IPS-18a (cell line): ENCODE results near the gene NELL1.

ENCODE experiments used
- H3K27ac ChIP-seq: one replicate; pipeline ENCODE4 v1.5.1; 2013; ENCODE audit warnings: low read length
- H3K27me3 ChIP-seq: one replicate; pipeline ENCODE4 v1.6.1; 2013; ENCODE audit warnings: mild to moderate bottlenecking, low read length; ENCODE audit not compliant: control insufficient read depth, insufficient read depth
- H3K36me3 ChIP-seq: one replicate; pipeline ENCODE4 v1.6.1; 2013; ENCODE audit warnings: low read depth, low read length; ENCODE audit not compliant: control insufficient read depth
- H3K4me1 ChIP-seq: one replicate; pipeline ENCODE4 v1.6.1; 2013; ENCODE audit warnings: low read depth, low read length; ENCODE audit not compliant: control insufficient read depth
- H3K4me3 ChIP-seq: one replicate; pipeline ENCODE4 v1.5.1; 2013; ENCODE audit warnings: low read length
- H3K9ac ChIP-seq: one replicate; pipeline ENCODE4 v1.6.1; 2013; ENCODE audit warnings: mild to moderate bottlenecking, low read length, moderate library complexity
- H3K9me3 ChIP-seq: one replicate; pipeline ENCODE4 v1.6.1; 2013; ENCODE audit warnings: low read depth, low read length; ENCODE audit not compliant: control insufficient read depth

NELL1 gene

DNA sequence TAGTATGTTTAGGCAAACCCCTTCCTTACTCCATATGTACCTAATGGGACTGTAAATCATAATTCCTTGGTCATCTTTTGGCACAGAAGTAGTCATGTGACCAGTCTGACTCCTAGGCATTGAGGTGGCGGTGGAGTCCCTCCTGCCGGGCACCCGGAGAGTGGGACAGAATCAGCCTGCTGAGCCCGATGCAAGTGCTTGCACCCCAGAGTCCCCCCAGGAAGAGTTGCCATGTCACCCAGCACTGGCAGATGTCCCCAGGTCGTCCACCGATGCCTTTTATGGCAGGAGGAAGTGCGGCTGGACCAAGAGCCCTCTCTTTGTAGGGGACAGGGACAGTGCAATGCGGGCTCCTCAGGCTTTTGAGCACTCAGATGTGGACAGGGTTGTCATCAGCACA is 500.3 kb downstream of the NELL1 start:
- Histone ChIP-seq H3K27ac (no peak overlapping the region), H3K9ac (no peak overlapping the region), H3K4me3 (no peak overlapping the region), H3K4me1 (no peaks in the 10 kb centered on the region), H3K36me3 (no peaks in the 10 kb centered on the region), H3K9me3 (no peaks in the 10 kb centered on the region), H3K27me3 (no peaks in the 10 kb centered on the region)

DNA sequence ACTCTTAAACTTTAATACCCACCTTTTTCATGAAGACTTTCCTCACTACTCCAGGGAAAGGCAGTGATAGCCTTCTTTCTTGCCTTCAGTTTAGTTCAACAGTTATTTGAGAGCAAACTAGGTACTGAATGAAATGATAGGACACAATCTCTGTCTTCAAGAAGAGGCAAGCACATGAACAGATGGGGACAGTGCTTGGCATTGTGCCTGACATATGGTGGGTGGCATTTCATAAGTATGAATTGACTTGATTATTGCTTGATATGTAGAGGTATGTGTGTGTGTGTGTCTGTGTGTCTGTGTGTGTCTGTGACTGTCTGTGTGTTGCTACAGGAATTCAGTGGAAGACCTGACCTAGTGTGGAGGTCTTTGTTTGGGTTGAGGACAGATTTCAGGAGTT is 504.1 kb downstream of the NELL1 start:
- no peaks in the 10 kb centered on the region for H3K36me3 ChIP-seq
- H3K4me3 ChIP-seq, result no peak overlapping the region
- H3K9ac ChIP-seq, result no peak overlapping the region
- no peaks in the 10 kb centered on the region for H3K27me3 ChIP-seq
- no peaks in the 10 kb centered on the region for H3K4me1 ChIP-seq
- H3K27ac ChIP-seq, result no peak overlapping the region
- no peaks in the 10 kb centered on the region for H3K9me3 ChIP-seq

DNA sequence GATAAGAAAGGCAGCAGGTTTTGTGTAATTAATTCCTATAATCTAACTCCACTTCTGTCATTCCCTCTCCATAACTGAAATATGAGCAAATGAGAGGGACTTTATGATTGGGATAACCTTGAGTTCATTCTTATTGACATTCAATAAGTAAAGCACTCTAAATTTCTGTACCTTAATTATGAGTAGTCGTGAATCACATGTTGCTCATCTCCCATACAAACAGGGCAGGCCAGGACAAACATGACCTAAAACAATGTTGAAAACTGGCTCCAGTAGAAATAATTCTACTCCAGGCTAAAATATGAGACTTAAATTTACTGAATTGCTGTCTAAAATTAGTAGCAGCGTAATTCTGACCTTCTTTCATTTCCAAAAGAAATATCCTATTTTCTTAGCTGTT is 505.4 kb downstream of the NELL1 start:
- Histone ChIP-seq H3K4me3 (no peak overlapping the region), H3K4me1 (no peaks in the 10 kb centered on the region), H3K9me3 (no peaks in the 10 kb centered on the region), H3K36me3 (no peaks in the 10 kb centered on the region), H3K27me3 (no peaks in the 10 kb centered on the region), H3K27ac (no peak overlapping the region), H3K9ac (no peak overlapping the region)

DNA sequence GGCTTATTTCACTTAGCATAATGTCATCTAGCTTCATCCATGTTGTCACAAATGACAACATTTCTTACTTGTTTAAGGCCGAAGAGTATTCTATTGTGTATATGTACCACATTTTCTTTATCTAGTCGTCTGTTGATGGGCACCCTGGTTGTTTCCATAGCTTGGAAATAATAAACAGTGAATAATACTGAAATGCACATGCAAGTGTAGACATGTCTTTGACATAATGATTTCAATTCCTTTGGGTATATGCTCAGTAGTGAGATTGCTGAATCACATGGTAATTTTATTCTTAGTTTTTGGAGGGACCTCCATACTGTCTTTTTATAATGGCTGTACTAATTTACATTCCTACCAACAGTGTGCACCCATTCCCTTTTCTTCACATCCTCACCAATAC is 508.0 kb downstream of the NELL1 start:
- no peak overlapping the region for H3K9ac ChIP-seq
- no peaks in the 10 kb centered on the region for H3K27me3 ChIP-seq
- H3K36me3 ChIP-seq, result no peaks in the 10 kb centered on the region
- no peaks in the 10 kb centered on the region for H3K9me3 ChIP-seq
- H3K27ac ChIP-seq, result no peak overlapping the region
- H3K4me1 ChIP-seq, result no peaks in the 10 kb centered on the region
- H3K4me3 ChIP-seq, result no peak overlapping the region

DNA sequence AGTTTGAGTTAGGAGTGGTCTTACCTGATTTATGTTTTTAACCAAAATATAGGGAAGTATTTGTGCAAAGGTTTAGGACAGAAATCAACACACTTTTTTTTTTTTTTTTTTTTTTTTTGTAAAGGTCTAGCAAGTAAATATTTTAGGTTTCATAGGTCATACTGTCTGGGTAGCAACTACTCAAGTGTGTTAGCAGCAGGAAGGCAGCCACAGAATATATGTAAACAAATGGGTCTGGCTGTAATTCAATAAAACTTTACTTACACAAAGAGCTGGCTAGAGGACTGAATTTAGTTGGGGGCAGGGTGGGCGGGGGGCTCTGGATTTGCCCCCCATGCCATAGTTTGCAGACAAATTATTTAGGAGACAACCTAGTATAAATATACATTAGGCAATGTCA is 510.4 kb downstream of the NELL1 start:
- Histone ChIP-seq H3K27me3 (no peaks in the 10 kb centered on the region), H3K36me3 (no peaks in the 10 kb centered on the region), H3K4me1 (no peaks in the 10 kb centered on the region), H3K9ac (no peak overlapping the region), H3K27ac (no peak overlapping the region), H3K4me3 (no peak overlapping the region), H3K9me3 (no peaks in the 10 kb centered on the region)

DNA sequence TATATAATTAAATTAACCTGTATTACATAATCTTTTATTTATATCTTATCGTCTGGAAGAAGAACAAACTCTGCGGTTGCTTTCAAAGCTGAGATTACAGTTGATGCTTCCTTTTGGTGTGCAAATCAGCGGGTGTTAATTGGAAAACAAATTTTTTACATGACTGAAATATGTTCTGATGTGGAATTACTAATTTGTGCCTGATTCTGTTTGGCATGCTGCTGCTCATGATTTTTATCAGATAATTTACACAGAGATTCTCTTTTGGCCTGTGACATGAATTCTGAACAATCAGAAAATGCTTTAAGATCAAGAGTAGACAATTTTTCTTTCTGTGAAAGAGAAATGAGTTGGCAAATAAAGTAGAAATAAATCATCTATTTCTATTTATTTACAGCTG is 510.8 kb downstream of the NELL1 start:
- H3K36me3 ChIP-seq, result no peaks in the 10 kb centered on the region
- H3K4me1 ChIP-seq, result no peaks in the 10 kb centered on the region
- no peaks in the 10 kb centered on the region for H3K27me3 ChIP-seq
- H3K27ac ChIP-seq, result no peak overlapping the region
- H3K9ac ChIP-seq, result no peak overlapping the region
- no peaks in the 10 kb centered on the region for H3K9me3 ChIP-seq
- H3K4me3 ChIP-seq, result no peak overlapping the region

DNA sequence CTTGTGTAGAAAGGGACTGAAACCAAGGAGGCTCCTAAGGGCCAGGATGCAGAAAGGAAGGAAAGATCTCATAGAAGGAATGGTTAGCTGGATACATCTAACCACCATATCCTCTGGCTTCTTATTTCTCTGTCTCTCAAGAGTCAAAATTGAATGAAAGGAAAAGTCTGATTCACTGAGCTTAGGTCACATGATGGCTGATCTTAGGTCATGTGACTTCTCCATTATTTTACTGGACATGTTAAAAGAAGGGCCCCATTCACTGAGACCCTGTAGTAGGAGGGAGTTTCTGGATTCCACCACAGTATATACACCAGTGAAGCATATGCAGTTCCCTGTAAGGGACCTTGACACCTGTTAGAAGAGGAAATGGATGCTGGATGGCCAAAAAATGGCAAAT is 516.6 kb downstream of the NELL1 start:
- Histone ChIP-seq H3K9ac (no peak overlapping the region), H3K27ac (no peak overlapping the region), H3K9me3 (no peaks in the 10 kb centered on the region), H3K4me1 (no peaks in the 10 kb centered on the region), H3K27me3 (no peaks in the 10 kb centered on the region), H3K4me3 (no peak overlapping the region), H3K36me3 (no peaks in the 10 kb centered on the region)

DNA sequence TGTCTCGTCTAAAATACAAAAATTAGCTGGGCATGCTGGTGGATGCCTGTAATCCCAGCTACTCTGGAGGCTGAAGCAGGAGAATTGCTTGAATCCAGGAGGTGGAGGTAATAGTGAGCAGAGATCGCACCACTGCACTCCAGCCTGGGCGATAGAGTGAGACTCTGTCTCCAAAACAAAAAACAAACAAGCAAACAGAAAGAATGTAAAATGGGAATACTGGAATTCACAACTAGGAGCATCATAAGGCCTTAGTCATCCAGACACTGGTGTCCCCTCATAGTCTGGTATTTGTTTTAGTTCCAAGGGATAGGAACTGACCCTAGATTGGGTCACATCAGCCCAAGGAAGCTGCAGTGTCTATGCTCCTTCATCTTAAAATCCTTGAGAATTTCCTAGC is 520.8 kb downstream of the NELL1 start:
- no peak overlapping the region for H3K27ac ChIP-seq
- no peaks in the 10 kb centered on the region for H3K4me1 ChIP-seq
- no peaks in the 10 kb centered on the region for H3K27me3 ChIP-seq
- H3K36me3 ChIP-seq, result no peaks in the 10 kb centered on the region
- no peak overlapping the region for H3K4me3 ChIP-seq
- H3K9ac ChIP-seq, result no peak overlapping the region
- H3K9me3 ChIP-seq, result no peaks in the 10 kb centered on the region

DNA sequence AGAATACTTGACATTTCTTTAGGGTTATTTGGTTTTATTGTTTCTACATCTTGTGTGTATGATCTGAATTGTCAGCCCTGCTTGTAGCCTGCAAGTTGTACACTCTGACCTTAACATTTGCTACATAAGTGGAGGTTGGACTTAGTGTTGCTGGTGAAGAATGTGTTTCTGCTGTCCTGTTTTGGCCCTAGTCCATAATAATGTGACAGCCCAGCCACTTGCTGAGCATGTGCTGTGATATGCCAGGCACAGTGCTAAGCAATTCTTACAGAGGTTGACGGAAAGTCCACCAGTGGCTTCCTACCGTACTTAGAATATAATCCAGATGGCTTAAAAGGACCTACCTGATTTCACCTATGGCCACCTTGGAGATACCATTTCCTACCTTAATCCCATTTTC is 526.6 kb downstream of the NELL1 start:
- Histone ChIP-seq H3K9me3 (no peaks in the 10 kb centered on the region), H3K9ac (no peak overlapping the region), H3K27me3 (no peaks in the 10 kb centered on the region), H3K4me1 (no peaks in the 10 kb centered on the region), H3K4me3 (no peak overlapping the region), H3K27ac (no peak overlapping the region), H3K36me3 (no peaks in the 10 kb centered on the region)

DNA sequence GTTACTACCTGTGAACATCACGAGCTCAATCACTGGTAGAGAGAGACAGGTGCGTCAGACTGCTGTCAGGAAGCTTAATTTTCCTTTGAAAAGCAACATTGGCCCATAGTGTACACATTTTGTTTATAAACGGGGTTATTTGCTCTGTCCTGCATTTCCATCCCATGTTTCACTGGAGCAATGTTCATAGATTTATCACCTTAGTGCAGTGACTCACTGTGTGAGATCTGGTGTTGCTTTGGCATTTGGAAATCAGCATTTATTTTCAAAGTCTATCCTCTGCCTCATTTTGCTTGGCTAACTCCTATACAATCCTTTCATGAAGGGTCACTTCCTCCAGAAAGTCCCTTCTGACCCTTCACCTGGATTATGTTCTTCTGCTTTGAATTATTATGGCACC is 529.1 kb downstream of the NELL1 start:
- no peaks in the 10 kb centered on the region for H3K9me3 ChIP-seq
- H3K4me1 ChIP-seq, result no peaks in the 10 kb centered on the region

DNA sequence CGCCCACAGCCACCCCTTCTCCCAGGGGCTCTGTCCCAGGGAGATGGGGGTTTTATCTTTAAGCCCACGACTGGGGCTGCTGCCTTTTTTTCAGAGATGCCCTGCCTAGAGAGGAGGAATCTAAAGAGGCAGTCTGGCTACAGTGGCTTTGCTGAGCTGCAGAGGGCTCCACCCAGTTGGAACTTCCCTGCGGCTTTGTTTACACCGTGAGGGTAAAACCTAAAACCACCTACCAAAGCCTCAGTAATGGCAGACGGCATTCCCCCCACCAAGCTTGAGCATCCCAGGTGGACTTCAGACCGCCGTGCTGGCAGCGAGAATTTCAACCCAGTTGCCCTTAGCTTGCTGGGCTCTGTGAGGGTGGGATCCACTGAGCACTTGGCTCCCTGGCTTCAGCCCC is 535.8 kb downstream of the NELL1 start:
- H3K9ac ChIP-seq, result no peak overlapping the region
- no peak overlapping the region for H3K27ac ChIP-seq
- no peaks in the 10 kb centered on the region for H3K9me3 ChIP-seq
- no peak overlapping the region for H3K4me3 ChIP-seq
- H3K36me3 ChIP-seq, result no peaks in the 10 kb centered on the region
- H3K4me1 ChIP-seq, result no peaks in the 10 kb centered on the region
- no peaks in the 10 kb centered on the region for H3K27me3 ChIP-seq

More for the DNA sequence above, 529.1 kb downstream of the NELL1 start:
- H3K36me3 ChIP-seq, result no peaks in the 10 kb centered on the region
- H3K27me3 ChIP-seq, result no peaks in the 10 kb centered on the region
- no peak overlapping the region for H3K4me3 ChIP-seq
- no peak overlapping the region for H3K27ac ChIP-seq
- H3K9ac ChIP-seq, result no peak overlapping the region

DNA sequence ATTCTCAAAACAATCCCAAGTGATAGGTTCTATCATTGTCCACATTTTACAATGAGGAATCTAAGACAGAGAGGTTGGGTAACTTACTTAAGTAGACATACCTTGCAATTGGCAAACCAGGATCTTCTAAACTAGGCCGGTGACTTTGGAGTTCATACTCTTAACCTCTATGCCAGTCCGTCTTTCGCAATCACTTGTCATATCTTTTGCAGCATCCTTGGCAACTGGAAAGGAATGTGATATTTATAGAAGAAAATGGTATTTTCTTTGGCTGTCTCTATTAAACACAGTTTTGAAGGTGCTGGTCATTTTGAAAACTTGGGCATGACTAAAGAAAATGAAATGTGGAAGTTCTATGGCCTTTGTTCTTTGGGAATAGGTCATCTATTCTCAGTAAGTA is 556.5 kb downstream of the NELL1 start:
- Histone ChIP-seq H3K9ac (no peak overlapping the region), H3K36me3 (no peaks in the 10 kb centered on the region), H3K27me3 (no peaks in the 10 kb centered on the region), H3K4me3 (no peak overlapping the region), H3K4me1 (no peaks in the 10 kb centered on the region), H3K27ac (no peak overlapping the region), H3K9me3 (no peaks in the 10 kb centered on the region)

DNA sequence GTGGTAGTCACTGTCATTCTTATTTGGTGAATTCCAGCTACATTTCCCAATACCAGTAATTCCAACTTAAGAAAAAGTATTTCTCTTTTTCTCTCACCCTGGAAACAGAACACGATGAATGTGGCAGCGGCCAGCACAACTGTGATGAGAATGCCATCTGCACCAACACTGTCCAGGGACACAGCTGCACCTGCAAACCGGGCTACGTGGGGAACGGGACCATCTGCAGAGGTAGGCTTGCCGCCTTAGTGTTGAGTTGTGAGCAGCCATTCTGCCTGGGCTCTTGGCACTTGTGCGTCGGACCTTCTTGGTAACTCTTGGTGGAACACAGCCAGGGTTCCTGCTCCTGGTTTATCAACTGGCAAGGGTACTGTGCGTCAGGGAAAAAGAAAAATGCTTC is 559.8 kb downstream of the NELL1 start:
- H3K27me3 ChIP-seq, result no peaks in the 10 kb centered on the region
- H3K9ac ChIP-seq, result no peak overlapping the region
- H3K4me3 ChIP-seq, result no peak overlapping the region
- no peaks in the 10 kb centered on the region for H3K36me3 ChIP-seq
- H3K27ac ChIP-seq, result no peak overlapping the region
- H3K9me3 ChIP-seq, result no peaks in the 10 kb centered on the region
- no peaks in the 10 kb centered on the region for H3K4me1 ChIP-seq
